Skeletal muscle satellite cell (primary cell): ENCODE results near the gene LCA5.
"Not testable (repeated sequence)": the region's sequence is repeated elsewhere in the genome, so short reads cannot be mapped to it uniquely, and the experiment has no call there.

Experiments used
- H3K27me3 ChIP-seq: 2 replicates; pipeline ENCODE4 v1.7.0; 2013; ENCODE audit warnings: low read length; ENCODE audit not compliant: control insufficient read depth, insufficient read depth
- H3K36me3 ChIP-seq: 2 replicates; pipeline ENCODE4 v1.7.0; 2013; ENCODE audit warnings: mild to moderate bottlenecking, control low read depth, low read length; ENCODE audit not compliant: insufficient read depth
- H3K4me1 ChIP-seq: 2 replicates; pipeline ENCODE4 v1.7.0; 2013; ENCODE audit warnings: low read length; ENCODE audit not compliant: control insufficient read depth, insufficient read depth
- H3K4me2 ChIP-seq: 2 replicates; pipeline ENCODE4 v1.7.0; 2013; ENCODE audit warnings: mild to moderate bottlenecking, low read length
- H3K4me3 ChIP-seq: 2 replicates; pipeline ENCODE4 v1.7.0; 2013; ENCODE audit warnings: low read length
- H3K9ac ChIP-seq: 2 replicates; pipeline ENCODE4 v1.7.0; 2013; ENCODE audit warnings: mild to moderate bottlenecking, low read depth, low read length, moderate library complexity
- H3K9me3 ChIP-seq: replicated peaks from 2 replicates; pipeline ENCODE4 v1.7.0; 2013; ENCODE audit warnings: mild to moderate bottlenecking, control low read depth, low read length

LCA5 gene

DNA sequence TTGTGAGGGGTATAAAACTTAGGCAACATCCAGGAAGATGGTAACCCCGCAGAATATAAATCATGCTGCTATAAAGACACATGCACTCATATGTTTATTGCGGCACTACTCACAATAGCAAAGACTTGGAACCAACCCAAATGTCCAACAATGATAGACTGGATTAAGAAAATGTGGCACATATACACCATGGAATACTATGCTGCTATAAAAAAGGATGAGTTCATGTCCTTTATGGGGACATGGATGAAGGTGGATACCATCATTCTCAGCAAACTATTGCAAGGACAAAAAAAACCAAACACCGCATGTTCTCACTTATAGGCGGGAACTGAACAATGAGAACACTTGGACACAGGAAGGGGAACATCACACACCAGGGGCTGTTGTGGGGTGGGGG is 7.7 kb downstream of the LCA5 start:
- H3K9ac ChIP-seq, H3K36me3 ChIP-seq, H3K4me1 ChIP-seq, H3K4me3 ChIP-seq, H3K27me3 ChIP-seq, H3K9me3 ChIP-seq, H3K4me2 ChIP-seq: not testable (repeated sequence)

DNA sequence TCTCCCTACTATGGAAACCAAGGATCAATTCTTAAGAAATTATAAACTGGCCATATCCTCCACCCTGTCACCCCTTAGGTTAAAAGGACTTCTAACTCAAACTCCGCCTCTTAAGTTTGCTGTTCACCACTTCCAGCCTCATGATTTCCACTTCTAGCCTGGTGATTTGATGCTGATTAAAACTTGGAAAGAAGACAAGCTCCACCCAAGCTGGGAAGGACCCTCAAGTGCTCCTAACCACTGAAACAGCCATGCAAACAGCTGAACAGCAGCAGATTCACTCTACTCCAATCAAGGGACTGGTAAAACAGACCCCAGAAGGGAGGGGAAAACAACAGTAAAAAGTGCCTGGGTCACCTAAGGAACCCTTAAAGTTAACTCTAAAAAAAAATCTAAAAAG is 10.3 kb downstream of the LCA5 start:
- peaks cover 9% of the 10 kb centered on the region for H3K4me1 ChIP-seq
- H3K9me3 ChIP-seq = no peaks in the 10 kb centered on the region
- no peak overlapping the region for H3K4me3 ChIP-seq
- no peak overlapping the region for H3K9ac ChIP-seq
- H3K4me2 ChIP-seq = no peak overlapping the region
- no peaks in the 10 kb centered on the region for H3K27me3 ChIP-seq
- no peaks in the 10 kb centered on the region for H3K36me3 ChIP-seq

DNA sequence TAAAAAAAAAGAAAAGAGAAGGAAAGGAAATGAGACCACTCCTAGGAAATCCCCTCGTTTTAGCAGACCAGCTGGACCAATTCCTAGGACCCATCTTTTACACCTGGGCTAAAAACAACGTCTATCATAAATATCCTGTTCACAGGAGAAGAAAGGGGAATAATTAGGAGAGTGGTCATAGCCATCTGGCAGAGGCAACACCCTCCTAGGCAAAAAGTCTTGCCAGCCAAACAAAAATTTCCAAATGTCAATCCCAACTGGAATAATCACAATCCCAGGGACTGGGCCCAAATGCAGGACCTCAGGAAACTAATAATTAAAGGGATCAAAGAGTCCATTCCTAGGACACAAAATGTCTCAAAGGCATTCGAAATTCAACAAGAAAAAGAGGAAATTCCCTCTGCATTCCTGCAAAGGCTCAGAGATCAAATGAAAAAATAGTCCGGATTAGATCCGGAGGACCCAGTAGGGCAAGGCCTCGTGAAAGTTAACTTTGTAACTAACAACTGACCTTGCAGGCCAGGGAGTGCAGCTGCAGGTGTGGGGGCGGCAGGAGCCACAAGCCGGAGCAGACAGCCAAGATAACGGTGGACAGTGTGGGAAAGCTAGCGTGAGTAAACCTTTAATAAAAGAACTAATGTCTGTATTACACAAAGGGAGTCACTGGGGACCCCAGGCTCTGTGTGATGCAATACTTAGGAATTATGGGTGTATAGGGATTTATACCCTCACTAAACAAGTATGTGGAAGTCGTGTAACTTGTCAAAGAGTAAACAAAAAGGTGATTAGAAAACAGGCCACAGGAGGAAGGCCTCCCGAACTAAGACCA is 11.7 kb downstream of the LCA5 start:
- H3K4me2 ChIP-seq = peak overlapping the region; percentile 57
- no peak overlapping the region for H3K4me3 ChIP-seq
- no peak overlapping the region for H3K9ac ChIP-seq
- no peaks in the 10 kb centered on the region for H3K36me3 ChIP-seq
- peaks cover 9% of the 10 kb centered on the region for H3K4me1 ChIP-seq
- no peaks in the 10 kb centered on the region for H3K27me3 ChIP-seq
- H3K9me3 ChIP-seq = no peaks in the 10 kb centered on the region

DNA sequence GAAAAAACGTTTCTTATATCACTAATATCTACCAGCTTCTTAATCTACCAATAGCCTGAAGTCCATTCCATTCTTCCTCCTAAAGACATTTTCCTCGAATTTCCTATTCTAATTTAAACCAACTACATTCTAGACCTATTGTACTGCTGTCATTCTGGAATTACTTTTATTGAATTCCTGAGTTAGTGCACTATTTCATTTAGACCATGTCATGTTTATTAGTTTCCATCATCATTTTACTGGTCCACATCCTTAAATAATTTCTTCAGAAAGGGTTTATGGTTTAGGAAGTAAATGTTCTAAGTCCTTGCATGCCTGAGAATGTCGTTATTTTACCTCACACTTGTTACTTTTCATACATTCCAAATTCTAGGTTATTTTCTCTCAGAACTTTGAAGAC is 13.2 kb downstream of the LCA5 start:
- H3K4me2 ChIP-seq = no peak overlapping the region
- H3K9ac ChIP-seq = no peak overlapping the region
- H3K9me3 ChIP-seq = no peaks in the 10 kb centered on the region
- H3K27me3 ChIP-seq = no peaks in the 10 kb centered on the region
- no peaks in the 10 kb centered on the region for H3K36me3 ChIP-seq
- H3K4me1 ChIP-seq = peaks cover 9% of the 10 kb centered on the region
- no peak overlapping the region for H3K4me3 ChIP-seq

DNA sequence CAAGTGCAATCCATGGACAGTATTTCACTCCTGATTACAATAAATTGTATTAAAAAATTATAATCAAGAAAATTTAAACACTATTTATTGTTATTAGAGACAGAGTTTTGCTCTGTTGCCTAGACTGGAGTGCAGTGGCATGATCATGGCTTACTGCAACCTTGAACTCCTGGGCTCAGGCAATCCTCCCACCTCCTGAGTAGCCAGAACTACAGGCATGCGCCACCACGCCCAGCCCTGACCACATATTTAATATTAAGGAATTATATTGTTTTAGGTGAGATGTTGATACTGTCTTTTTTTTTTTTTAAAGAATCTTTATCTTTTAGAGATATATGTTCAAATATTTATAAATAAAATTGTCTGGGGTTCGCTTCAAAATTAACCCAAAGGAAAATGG is 14.6 kb downstream of the LCA5 start:
- no peak overlapping the region for H3K4me3 ChIP-seq
- H3K4me2 ChIP-seq = no peak overlapping the region
- H3K9me3 ChIP-seq = no peaks in the 10 kb centered on the region
- H3K4me1 ChIP-seq = peaks cover 9% of the 10 kb centered on the region
- no peaks in the 10 kb centered on the region for H3K36me3 ChIP-seq
- no peaks in the 10 kb centered on the region for H3K27me3 ChIP-seq
- no peak overlapping the region for H3K9ac ChIP-seq

DNA sequence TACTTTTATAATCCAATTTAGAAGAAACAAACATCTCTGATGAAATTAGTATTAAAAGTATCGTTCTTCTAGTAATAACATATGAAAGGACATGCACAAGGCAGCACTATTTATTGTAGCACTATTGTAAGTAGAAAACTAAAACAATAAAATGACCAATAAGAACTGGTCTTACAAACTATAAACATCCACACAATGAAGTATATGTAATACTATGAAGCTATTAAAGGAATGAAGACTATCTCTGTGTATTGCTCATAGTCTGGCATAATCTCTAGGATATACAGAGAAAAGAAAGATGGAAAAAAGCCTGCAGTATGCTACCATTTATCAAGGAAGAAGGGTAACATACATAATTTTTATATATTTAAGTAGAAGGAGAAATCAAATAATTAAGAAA is 16.7 kb downstream of the LCA5 start:
- Histone ChIP-seq H3K4me2 (no peak overlapping the region), H3K9ac (no peak overlapping the region), H3K27me3 (no peaks in the 10 kb centered on the region), H3K4me3 (no peak overlapping the region), H3K9me3 (no peaks in the 10 kb centered on the region), H3K36me3 (no peaks in the 10 kb centered on the region), H3K4me1 (peaks cover 3% of the 10 kb centered on the region)

DNA sequence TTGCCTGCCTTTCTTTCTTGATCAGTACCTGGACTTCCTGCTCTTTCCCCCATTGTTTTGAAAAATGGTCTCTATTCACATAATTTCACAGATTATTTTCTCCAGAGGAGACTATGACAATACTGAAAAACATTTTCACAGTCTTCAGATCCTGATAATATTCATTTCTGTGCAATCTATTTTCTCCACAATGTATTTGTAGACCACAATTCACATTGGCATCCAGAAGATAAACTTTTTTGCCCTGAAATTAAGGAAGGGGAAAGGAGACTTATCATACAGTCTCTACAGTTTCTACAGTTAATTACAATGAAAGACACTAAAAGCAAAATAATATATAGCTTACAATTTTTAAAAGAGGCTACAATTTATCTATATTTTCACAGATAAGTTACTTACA is 18.4 kb downstream of the LCA5 start:
- H3K36me3 ChIP-seq = no peaks in the 10 kb centered on the region
- no peaks in the 10 kb centered on the region for H3K27me3 ChIP-seq
- no peak overlapping the region for H3K4me3 ChIP-seq
- no peaks in the 10 kb centered on the region for H3K4me1 ChIP-seq
- H3K9me3 ChIP-seq = no peaks in the 10 kb centered on the region
- H3K9ac ChIP-seq = no peak overlapping the region
- no peak overlapping the region for H3K4me2 ChIP-seq

DNA sequence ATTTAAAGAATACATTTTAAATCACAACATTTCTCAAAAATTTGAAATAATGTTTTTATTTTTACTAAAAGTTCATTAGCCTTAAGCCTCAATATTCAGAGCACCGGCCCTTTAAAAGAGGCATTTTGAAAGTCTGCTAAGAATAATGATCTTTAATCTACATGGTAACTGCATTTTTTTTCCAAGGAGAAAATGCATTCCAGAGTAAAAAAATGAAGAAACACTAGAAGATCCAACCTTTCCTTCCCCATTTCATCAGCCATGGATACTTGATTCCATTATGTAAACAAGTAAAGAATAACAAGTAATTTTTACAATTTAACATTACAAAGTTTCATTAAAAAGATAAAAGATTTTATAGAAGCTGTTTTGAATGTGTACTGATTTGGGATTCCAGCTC is 21.8 kb downstream of the LCA5 start:
- Histone ChIP-seq H3K9ac (no peak overlapping the region), H3K4me1 (no peaks in the 10 kb centered on the region), H3K4me2 (no peak overlapping the region), H3K27me3 (no peaks in the 10 kb centered on the region), H3K4me3 (no peak overlapping the region), H3K36me3 (no peaks in the 10 kb centered on the region), H3K9me3 (no peaks in the 10 kb centered on the region)

DNA sequence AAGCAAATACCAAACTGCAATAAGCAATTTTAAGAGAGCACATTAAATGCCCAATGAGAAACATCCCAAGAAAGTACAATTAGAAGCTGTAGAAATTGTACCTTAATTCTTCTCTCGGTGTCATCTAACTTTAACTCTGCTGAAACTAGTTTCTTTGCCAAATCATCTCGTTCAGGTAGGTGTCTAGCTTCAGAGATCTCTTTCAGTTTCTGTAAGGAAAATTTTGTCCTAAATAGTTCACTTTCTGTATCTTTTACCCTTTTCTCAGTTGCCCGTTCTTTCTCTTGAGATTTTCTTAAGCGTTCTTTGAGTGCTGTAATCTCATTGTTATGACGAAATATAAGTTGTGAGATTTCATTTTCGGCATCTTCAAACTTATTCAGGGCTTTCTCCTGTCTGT is 24.1 kb downstream of the LCA5 start:
- Histone ChIP-seq H3K36me3 (no peaks in the 10 kb centered on the region), H3K4me3 (no peak overlapping the region), H3K4me2 (no peak overlapping the region), H3K9me3 (no peaks in the 10 kb centered on the region), H3K4me1 (no peaks in the 10 kb centered on the region), H3K27me3 (no peaks in the 10 kb centered on the region), H3K9ac (no peak overlapping the region)

DNA sequence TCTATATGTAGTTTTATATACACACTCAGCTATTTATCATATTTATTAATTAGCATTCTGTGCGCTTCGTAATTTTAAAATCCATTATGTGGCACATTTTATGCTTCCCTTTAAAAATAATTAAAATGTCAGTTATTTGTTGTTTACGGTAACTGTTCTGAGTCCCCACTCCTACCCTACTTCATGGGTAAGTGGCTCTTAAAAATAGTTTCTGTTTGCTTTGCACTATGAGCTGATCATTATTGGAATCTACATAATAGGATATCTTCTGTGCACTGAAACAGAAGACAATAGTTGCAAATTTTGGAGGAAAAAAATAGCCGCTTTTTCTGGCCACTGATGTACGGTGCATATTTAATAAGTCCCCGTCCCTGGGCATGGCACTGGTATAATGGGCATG is 25.2 kb downstream of the LCA5 start:
- Histone ChIP-seq H3K4me1 (no peaks in the 10 kb centered on the region), H3K27me3 (no peaks in the 10 kb centered on the region), H3K4me3 (no peak overlapping the region), H3K9ac (no peak overlapping the region), H3K36me3 (no peaks in the 10 kb centered on the region), H3K9me3 (no peaks in the 10 kb centered on the region), H3K4me2 (no peak overlapping the region)

DNA sequence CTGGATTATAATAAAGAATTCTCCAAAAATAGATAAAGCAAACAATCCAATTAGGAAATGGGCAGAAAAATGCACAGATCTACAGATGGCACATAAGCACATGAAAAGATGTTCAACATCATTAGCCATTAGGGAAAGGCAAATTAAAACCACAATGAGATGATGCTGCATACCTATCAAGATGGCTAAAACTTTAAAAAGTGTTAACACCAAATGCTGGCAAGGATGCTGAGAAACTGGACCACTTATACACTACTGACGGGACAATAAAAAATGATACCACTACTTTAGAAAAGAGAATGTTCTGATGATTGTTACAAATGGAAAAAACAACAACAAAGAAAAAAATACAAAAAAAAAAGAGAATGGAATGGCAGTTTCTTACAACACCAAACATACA is 26.5 kb downstream of the LCA5 start:
- H3K9ac ChIP-seq = no peak overlapping the region
- no peaks in the 10 kb centered on the region for H3K36me3 ChIP-seq
- H3K4me2 ChIP-seq = no peak overlapping the region
- no peaks in the 10 kb centered on the region for H3K9me3 ChIP-seq
- no peak overlapping the region for H3K4me3 ChIP-seq
- H3K4me1 ChIP-seq = peaks cover 10% of the 10 kb centered on the region
- H3K27me3 ChIP-seq = no peaks in the 10 kb centered on the region

DNA sequence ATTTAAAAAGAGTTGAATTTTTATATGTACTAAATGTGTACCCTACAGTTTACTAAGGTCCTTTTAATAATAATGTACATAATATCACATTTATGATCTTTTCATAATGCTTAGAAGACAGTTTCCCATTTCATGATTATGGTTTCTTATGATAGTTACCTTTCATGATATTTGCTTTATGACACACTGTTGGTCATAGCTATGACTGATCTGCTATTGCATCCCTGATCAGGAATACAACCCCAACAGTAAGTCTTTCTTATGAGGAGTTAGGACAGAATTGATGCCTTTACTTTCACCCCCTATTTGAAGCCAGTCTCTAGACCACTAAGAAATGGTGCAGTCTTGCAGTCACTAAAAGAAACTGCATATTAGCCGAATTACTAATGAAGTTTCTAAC is 31.0 kb downstream of the LCA5 start:
- Histone ChIP-seq H3K9ac (no peak overlapping the region), H3K36me3 (no peaks in the 10 kb centered on the region), H3K27me3 (no peaks in the 10 kb centered on the region), H3K4me1 (peaks cover 11% of the 10 kb centered on the region), H3K9me3 (no peaks in the 10 kb centered on the region), H3K4me2 (no peak overlapping the region), H3K4me3 (no peak overlapping the region)
